ENCODE data around the gene C1QTNF1. TPM values are rescaled to one million over a fixed set of nuclear protein-coding genes. Genes with fewer than 3 reads are reported as not detected.

Gene C1QTNF1, protein sequence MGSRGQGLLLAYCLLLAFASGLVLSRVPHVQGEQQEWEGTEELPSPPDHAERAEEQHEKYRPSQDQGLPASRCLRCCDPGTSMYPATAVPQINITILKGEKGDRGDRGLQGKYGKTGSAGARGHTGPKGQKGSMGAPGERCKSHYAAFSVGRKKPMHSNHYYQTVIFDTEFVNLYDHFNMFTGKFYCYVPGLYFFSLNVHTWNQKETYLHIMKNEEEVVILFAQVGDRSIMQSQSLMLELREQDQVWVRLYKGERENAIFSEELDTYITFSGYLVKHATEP
- total RNA-seq: 100 to 1,000 TPM; 157 to 439 TPM
- polyA plus RNA-seq: 100 to 1,000 TPM in 1 of 2 donors, 10 to 100 TPM in 1; 98.8 to 361 TPM
- long read RNA-seq, donor 1, transcript C1QTNF1-206 (4 exons, 1,672 nt): major isoform, 43 of 185 reads
- long read RNA-seq, donor 1, transcript C1QTNF1-201 (3 exons, 2,624 nt): minor isoform, 7 of 185 reads
- long read RNA-seq, donor 1, transcript C1QTNF1-205 (4 exons, 1,294 nt): minor isoform, 8 of 185 reads
- long read RNA-seq, donor 1, partial matches to known transcripts: 107 of 185 reads
- long read RNA-seq, donor 1, other reads (novel, unspliced or antisense): 14 of 185 reads
- long read RNA-seq, donor 2, transcript C1QTNF1-206 (4 exons, 1,672 nt): major isoform, 37 of 91 reads
- long read RNA-seq, donor 2, partial matches to known transcripts: 49 of 91 reads
- long read RNA-seq, donor 2, other reads (novel, unspliced or antisense): 0 of 91 reads

DNA sequence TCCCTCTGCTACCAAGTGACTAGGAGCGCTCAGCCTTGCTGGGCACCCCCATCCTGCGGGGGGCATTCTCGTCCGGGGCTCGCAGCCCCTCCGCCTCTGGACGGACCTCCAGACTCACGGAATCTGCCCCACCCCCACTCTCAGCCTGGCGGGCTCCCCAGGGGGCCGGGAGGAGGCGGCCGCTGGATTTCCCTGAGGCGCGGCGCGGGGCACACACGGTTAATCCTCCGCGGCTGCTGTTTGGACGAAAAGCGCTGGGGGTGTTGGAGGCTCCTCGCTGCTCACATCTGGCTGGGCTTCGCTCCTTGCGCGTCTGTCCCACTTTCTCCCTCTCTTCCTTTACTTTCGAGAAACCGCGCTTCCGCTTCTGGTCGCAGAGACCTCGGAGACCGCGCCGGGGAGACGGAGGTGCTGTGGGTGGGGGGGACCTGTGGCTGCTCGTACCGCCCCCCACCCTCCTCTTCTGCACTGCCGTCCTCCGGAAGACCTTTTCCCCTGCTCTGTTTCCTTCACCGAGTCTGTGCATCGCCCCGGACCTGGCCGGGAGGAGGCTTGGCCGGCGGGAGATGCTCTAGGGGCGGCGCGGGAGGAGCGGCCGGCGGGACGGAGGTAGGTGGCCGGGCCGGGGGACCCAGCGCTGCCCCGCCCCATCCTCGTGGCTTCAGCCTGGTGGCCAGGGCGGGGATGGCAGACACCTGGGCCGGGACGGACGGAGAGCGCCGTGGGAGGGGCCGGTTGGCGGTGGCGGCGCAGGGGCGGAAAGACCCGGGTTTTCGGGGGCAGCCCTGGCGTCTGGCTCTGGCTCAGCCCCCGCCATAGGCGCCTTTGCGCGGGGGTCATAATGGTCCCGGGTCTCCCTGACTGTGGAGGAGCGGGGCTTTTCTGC, at the start of gene C1QTNF1:
TSS of gene C1QTNF1 (plus strand) at position 284 of the 886 bp plus-strand sequence. CDS start 19,800 bp downstream, outside the sequence.
- ATAC-seq (ENCODE audit: low FRiP score): peak; percentile 34

DNA sequence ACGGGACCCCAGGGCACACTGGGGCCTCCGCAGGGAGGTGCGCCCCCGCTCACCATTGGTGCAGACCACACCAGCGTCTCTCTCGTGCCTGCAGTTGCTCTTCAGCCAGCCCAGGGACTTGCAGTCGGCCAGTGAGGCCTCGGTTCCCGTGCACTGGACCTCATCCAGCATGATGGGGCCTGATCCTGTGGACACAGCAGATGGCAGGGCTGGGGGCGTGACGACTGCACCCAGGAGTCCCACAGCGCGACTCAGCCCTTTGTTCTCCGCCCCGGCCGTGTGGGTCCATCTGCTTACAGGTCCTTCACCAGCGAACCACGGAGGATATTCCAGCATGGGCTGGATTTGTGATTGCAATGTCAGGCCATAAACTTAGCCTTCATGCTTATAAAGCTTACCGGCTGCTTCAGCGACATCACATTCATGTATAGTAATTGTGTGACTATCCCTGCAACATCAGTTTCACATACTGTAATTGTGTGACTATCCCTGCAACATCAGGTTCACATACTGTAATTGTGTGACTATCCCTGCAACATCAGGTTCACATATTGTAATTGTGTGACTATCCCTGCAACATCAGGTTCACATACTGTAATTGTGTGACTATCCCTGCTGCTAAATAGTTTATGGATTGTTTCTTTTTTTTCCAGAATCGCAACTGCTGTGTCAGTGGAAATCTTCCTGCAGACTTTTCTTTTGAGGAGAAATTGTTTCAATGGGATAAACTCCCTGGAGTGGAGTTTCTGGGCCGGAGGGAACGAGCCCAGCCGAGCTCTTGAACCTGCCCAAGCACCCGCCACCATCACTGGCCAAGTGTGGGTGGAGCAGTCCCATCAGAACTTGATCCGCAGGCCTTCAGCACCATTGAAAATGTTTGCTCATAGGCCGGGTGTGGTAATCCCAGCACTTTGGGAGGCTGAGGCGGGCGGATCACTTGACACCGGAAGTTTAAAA, 49.1 kb upstream of the C1QTNF1 start:
- ATAC-seq (ENCODE audit: low FRiP score) (peak; percentile 64), DNase-seq (peak; percentile 84 to 86)
- Histone ChIP-seq H3K36me3 (ENCODE audit: control insufficient read depth in 1 of 2, insufficient read depth in 2 of 2, low read length in 1 of 2) (no peaks in the 10 kb centered on the region), H3K27ac (ENCODE audit: low read depth in 1 of 2, low read length in 2 of 2) (no peak overlapping the region), H3K27me3 (ENCODE audit: control insufficient read depth in 1 of 2, insufficient read depth in 2 of 2, low read length in 1 of 2) (no peaks in the 10 kb centered on the region), H3K9me3 (ENCODE audit: control insufficient read depth, low read length) (no peaks in the 10 kb centered on the region), H3K4me1 (ENCODE audit: control insufficient read depth in 1 of 2, insufficient read depth in 2 of 2, low read length in 2 of 2) (no peaks in the 10 kb centered on the region), H3K4me3 (ENCODE audit: low read length in 2 of 2) (no peak overlapping the region)
- intact Hi-C loops (cut with DNase I): loop anchor here (5.0 kb wide), 4 partner anchors 38 to 108 kb away; no protein-coding TSS in a partner anchor
- WGBS, 2 donors: 37 to 50% methylated on average over 28 to 30 of the region's 30 CpGs

More for the DNA sequence above, at the start of gene C1QTNF1:
- no peaks in the 10 kb centered on the region for H3K27me3 ChIP-seq (ENCODE audit: control insufficient read depth in 1 of 2, insufficient read depth in 2 of 2, low read length in 1 of 2)
- peaks cover 0 to 10% of the 10 kb centered on the region in 2 donors for H3K4me1 ChIP-seq (ENCODE audit: control insufficient read depth in 1 of 2, insufficient read depth in 2 of 2, low read length in 2 of 2)
- peak within 1 kb of the TSS; percentile 68 to 71 for H3K4me3 ChIP-seq (ENCODE audit: low read length in 2 of 2)
- peak within 1 kb of the TSS in 1 of 2 donors; percentile 55 for H3K27ac ChIP-seq (ENCODE audit: low read depth in 1 of 2, low read length in 2 of 2)
- no peaks in the 10 kb centered on the region for H3K36me3 ChIP-seq (ENCODE audit: control insufficient read depth in 1 of 2, insufficient read depth in 2 of 2, low read length in 1 of 2)
- intact Hi-C loops (cut with DNase I): loop anchor here (2.0 to 10.0 kb wide), 2 partner anchors 13 to 51 kb away; partner anchors contain the start of gene ENGASE (in 2 of the 2)
- 2% methylated on average over 67 to 77 of the region's 77 CpGs for WGBS, 2 donors
- DNase-seq: peak; percentile 75 to 89
- no peaks in the 10 kb centered on the region for H3K9me3 ChIP-seq (ENCODE audit: control insufficient read depth, low read length)

DNA sequence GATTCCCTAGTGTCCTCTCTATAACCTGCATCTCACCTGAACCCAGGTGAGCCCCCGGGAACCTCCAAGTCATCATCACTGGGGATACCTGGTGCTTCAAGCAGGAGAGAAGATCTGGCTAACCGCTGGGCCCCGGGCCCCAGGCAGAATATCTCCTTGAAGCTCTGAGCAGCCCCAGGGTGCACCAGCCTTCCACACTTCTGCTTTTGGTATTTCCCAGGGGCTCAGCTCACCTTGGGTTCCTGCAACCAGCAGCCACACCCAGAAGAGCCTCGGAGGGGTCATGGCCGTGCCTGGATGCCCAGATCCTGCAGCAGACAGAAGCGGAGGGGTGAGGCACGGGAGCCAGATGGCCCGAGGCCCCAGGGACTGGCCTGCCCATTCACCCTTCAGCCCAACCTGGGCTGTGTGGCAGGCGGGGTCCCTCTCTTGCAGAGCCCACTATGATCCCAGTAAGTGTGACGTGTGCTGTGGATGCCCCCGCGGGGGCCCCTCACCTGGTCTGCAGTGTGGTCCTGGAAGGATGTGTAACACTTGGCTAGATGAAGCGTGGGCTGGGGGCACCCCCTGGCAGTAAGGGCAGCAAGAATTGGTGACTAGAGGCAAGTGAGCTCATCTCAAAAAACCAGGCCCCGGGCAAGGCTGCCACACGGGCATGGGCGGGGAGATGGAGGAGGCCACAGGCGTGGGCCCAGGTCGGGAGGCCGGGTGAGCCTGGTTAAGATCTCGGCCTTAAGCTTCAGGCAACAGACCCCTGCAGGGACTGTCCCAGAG, 46.9 kb upstream of the C1QTNF1 start:
- intact Hi-C loops (cut with DNase I): no loop called here
- Histone ChIP-seq H3K4me3 (ENCODE audit: low read length in 2 of 2) (no peak overlapping the region), H3K9me3 (ENCODE audit: control insufficient read depth, low read length) (no peaks in the 10 kb centered on the region), H3K27me3 (ENCODE audit: control insufficient read depth in 1 of 2, insufficient read depth in 2 of 2, low read length in 1 of 2) (no peaks in the 10 kb centered on the region), H3K4me1 (ENCODE audit: control insufficient read depth in 1 of 2, insufficient read depth in 2 of 2, low read length in 2 of 2) (no peaks in the 10 kb centered on the region), H3K36me3 (ENCODE audit: control insufficient read depth in 1 of 2, insufficient read depth in 2 of 2, low read length in 1 of 2) (no peaks in the 10 kb centered on the region), H3K27ac (ENCODE audit: low read depth in 1 of 2, low read length in 2 of 2) (no peak overlapping the region)
- WGBS, 2 donors: 88 to 90% methylated on average over 20 of the region's 20 CpGs
- DNase-seq: no peak
- ATAC-seq (ENCODE audit: low FRiP score): no peak

DNA sequence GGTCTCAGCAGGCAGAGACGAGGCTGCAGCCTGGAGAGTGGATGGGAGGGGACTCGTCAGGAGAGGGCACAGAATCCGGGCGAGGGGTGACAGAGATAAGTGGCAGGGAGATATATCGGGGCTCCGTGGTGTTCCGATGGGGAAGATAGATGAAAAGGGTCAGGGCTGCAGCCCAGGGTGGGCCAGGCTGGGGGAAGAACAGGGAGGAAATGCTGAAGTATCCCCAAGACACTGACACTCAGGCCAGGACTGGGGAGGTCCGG, 46.4 kb upstream of the C1QTNF1 start:
- Histone ChIP-seq H3K27ac (ENCODE audit: low read depth in 1 of 2, low read length in 2 of 2) (no peak overlapping the region), H3K4me1 (ENCODE audit: control insufficient read depth in 1 of 2, insufficient read depth in 2 of 2, low read length in 2 of 2) (no peaks in the 10 kb centered on the region), H3K9me3 (ENCODE audit: control insufficient read depth, low read length) (no peaks in the 10 kb centered on the region), H3K27me3 (ENCODE audit: control insufficient read depth in 1 of 2, insufficient read depth in 2 of 2, low read length in 1 of 2) (no peaks in the 10 kb centered on the region), H3K36me3 (ENCODE audit: control insufficient read depth in 1 of 2, insufficient read depth in 2 of 2, low read length in 1 of 2) (no peaks in the 10 kb centered on the region), H3K4me3 (ENCODE audit: low read length in 2 of 2) (no peak overlapping the region)
- ATAC-seq (ENCODE audit: low FRiP score) (no peak), DNase-seq (no peak)
- intact Hi-C loops (cut with DNase I): no loop called here
- WGBS, 2 donors: 89 to 90% methylated on average over 8 of the region's 8 CpGs

DNA sequence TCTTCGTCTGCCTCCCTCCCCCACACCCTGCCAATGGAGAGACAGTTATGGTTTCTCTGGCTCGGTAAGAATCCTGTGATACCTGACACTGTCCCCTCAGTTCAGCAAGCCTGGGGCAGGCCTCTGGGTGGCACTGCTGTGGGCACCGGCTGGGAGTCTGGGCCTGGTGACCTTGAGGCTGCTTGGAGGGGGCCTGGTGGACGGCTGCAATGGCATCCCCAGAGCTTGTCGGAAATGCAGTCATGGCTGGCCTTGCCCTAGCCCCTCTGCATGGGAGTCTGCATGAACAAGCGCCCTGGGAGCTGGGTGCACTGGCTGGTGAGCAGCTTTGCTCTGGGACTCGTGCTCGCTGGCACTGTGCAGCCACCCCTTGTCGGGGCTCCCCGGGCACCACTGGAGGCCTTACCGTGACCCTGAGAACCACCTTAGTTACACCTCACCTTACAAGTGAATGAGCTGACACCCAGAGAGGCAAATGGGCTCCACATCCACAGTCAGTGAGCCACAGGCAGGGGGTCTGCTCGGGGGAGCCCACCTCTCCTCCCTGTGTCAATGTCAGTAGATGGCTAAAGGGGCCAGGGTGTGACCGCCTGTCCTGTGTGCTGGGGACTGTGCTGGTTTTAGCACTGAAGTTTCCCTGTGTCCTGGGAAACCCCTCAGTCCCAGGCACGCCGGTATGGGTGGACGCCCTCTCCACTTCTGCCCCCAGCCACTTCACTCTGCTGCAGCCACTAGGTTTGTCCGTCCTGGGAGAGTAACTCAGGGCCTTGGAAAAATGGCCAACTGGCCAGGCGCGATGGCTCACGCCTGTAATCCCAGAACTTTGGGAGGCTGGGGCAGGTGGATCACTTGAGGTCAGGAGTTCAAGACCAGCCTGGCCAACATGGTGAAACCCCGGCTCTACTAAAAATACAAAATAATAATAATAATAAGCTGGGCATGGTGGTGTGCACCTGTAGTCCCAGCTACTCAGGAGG, 45.7 kb upstream of the C1QTNF1 start:
- Histone ChIP-seq H3K36me3 (ENCODE audit: control insufficient read depth in 1 of 2, insufficient read depth in 2 of 2, low read length in 1 of 2) (no peaks in the 10 kb centered on the region), H3K4me3 (ENCODE audit: low read length in 2 of 2) (no peak overlapping the region), H3K4me1 (ENCODE audit: control insufficient read depth in 1 of 2, insufficient read depth in 2 of 2, low read length in 2 of 2) (no peaks in the 10 kb centered on the region), H3K9me3 (ENCODE audit: control insufficient read depth, low read length) (no peaks in the 10 kb centered on the region), H3K27ac (ENCODE audit: low read depth in 1 of 2, low read length in 2 of 2) (no peak overlapping the region), H3K27me3 (ENCODE audit: control insufficient read depth in 1 of 2, insufficient read depth in 2 of 2, low read length in 1 of 2) (no peaks in the 10 kb centered on the region)
- ATAC-seq (ENCODE audit: low FRiP score) (no peak), DNase-seq (no peak)
- WGBS, 2 donors: 83 to 85% methylated on average over 21 of the region's 21 CpGs
- intact Hi-C loops (cut with DNase I): no loop called here

DNA sequence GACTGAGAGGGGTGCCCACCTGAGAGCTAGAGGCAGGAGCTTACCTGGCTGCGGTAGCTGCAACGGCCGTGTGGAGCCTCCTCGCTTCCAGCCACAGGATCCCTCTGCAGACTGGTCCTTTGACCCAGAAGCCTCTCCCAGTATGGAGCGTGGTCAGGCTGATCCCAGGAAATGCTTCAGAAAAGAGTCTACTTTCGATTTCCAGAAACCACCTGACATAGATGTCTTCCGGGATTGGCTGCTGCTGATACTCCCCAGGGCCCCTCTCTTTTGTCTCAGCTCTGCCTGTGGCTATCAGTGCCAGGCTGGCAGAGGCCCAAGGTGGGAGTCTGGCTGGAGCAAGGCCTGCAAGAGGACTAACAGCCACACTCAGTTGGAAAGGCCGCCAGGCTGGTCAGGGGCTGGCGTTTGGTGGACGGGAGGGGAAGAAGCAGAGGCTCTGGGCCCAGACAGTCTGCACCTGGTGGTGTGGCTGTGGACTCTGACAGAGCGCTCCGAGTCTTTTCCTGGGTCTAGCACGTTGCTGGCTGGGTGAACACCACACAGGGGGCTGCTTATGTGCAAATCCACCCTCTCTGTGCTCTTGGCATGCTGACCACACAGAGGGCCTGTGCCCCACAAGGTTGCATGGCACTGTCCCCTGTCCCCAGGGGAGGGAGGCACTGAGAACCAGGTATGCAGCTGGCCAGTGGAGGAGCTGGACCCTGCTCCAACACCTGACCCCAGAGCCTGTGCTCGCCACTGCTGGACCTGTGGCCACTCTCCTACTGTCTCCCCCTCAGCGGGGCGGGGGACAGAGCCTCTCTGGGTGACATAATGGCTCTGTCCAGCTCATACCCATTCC, 44.0 kb upstream of the C1QTNF1 start, which contains the start of gene LGALS3BP:
TSS of gene LGALS3BP (minus strand) at position 144 of the 844 bp plus-strand sequence. CDS start 2,732 bp downstream, outside the sequence.
- DNase-seq (peak in 1 of 2 donors; percentile 81), ATAC-seq (ENCODE audit: low FRiP score) (peak; percentile 72)
- no peaks in the 10 kb centered on the region for H3K9me3 ChIP-seq (ENCODE audit: control insufficient read depth, low read length)
- 30 to 35% methylated on average over 16 of the region's 16 CpGs for WGBS, 2 donors
- intact Hi-C loops (cut with DNase I): no loop called here
- no peaks in the 10 kb centered on the region for H3K27me3 ChIP-seq (ENCODE audit: control insufficient read depth in 1 of 2, insufficient read depth in 2 of 2, low read length in 1 of 2)
- no peak within 1 kb of the TSS for H3K4me3 ChIP-seq (ENCODE audit: low read length in 2 of 2)
- H3K4me1 ChIP-seq (ENCODE audit: control insufficient read depth in 1 of 2, insufficient read depth in 2 of 2, low read length in 2 of 2): no peaks in the 10 kb centered on the region
- peak within 1 kb of the TSS in 1 of 2 donors; percentile 3 for H3K27ac ChIP-seq (ENCODE audit: low read depth in 1 of 2, low read length in 2 of 2)
- no peaks in the 10 kb centered on the region for H3K36me3 ChIP-seq (ENCODE audit: control insufficient read depth in 1 of 2, insufficient read depth in 2 of 2, low read length in 1 of 2)

All from aorta (tissue), 5 donors.